A549 (cell line): Measurements from ENCODE around the gene GSK3A. TPM values are rescaled to one million over a fixed set of nuclear protein-coding genes. Genes with fewer than 3 reads are reported as not detected.

ENCODE experiments used
- ATAC-seq, 2 experiments: fragments of 200-7000 bp in 1 of 2; fragments of >200 bp in 1 of 2; cut with Nextera tagmentation in 1 of 2; cut with Tn5 transposase in 1 of 2; 3 replicates each; pipeline versions ENCODE4 v1.8.0 to v1.9.1; 2018 to 2020; ENCODE audit warnings: mild to moderate bottlenecking in 1 of 2, moderate library complexity in 1 of 2
- CTCF ChIA-PET: fragments of 300-600 bp; sonication (Branson Sonifier 250); formaldehyde crosslinking; extraction: SDS; loops from one replicate; lab custom pipeline; 2021; ENCODE audit warnings: antibody characterized with exemption, inconsistent platforms; lab: Yijun Ruan, JAX
- POLR2A ChIA-PET: fragments of 350-600 bp; formaldehyde crosslinking; extraction: SDS; loops from one replicate; lab custom pipeline; 2021; ENCODE audit warnings: antibody characterized with exemption, inconsistent platforms; lab: Yijun Ruan, JAX
- DNase-seq, 2 experiments: peaks; one replicate each; pipeline versions ENCODE4 v3.0.0 to v3.0.0-alpha.2; 2011 to 2016; ENCODE audit warnings: low read depth in 1 of 2, low spot score in 1 of 2
- FAIRE-seq: peaks from 2 replicates; lab custom pipeline; 2011; peaks lifted over from hg19 to GRCh38; lab: Jason Lieb, UNC
- H3K27ac ChIP-seq, 2 experiments: fragments of >200 bp; sonication (Bioruptor Twin); formaldehyde crosslinking; 3 replicates each; pipeline ENCODE4 v1.5.1; 2016 to 2017
- H3K4me1 ChIP-seq: fragments of >200 bp; sonication (Bioruptor Twin); formaldehyde crosslinking; 3 replicates; pipeline ENCODE4 v1.6.1; 2016
- H3K4me2 ChIP-seq: fragments of >200 bp; sonication (Bioruptor Twin); formaldehyde crosslinking; 3 replicates; pipeline ENCODE4 v1.6.1; 2016
- H3K4me3 ChIP-seq: fragments of >200 bp; sonication (Bioruptor Twin); formaldehyde crosslinking; 3 replicates; pipeline ENCODE4 v1.5.1; 2016
- H3K9me3 ChIP-seq: fragments of >200 bp; sonication (Bioruptor Twin); formaldehyde crosslinking; 3 replicates; pipeline ENCODE4 v1.6.1; 2016
- ATOH8 ChIP-seq: fragments of 250-450 bp; sonication (Bioruptor Pico); IDR thresholded peaks from 2 replicates; pipeline ENCODE4 v1.5.0; 2020; ENCODE audit warnings: low read depth, mild to moderate bottlenecking, moderate library complexity
- BCL3 ChIP-seq: fragments of >200 bp; sonication (Bioruptor Twin); formaldehyde crosslinking; IDR thresholded peaks from 3 replicates; pipeline ENCODE4 v1.6.1; 2016
- BHLHE40 ChIP-seq: IDR thresholded peaks from 2 replicates; pipeline ENCODE4 v1.6.1; 2012; ENCODE audit warnings: low read depth, low read length, inconsistent platforms
- CBX8 ChIP-seq: fragments of 200-600 bp; sonication (generic); IDR thresholded peaks from 2 replicates; pipeline ENCODE4 v1.6.1; 2016
- CTCF ChIP-seq: fragments of >200 bp; sonication (Bioruptor Twin); formaldehyde crosslinking; IDR thresholded peaks from 3 replicates; pipeline ENCODE4 v1.5.1; 2016
- E2F6 ChIP-seq: IDR thresholded peaks from 2 replicates; pipeline ENCODE4 v1.6.1; 2012; ENCODE audit warnings: low read depth, borderline replicate concordance
- EHF ChIP-seq: fragments of 250-450 bp; sonication (Bioruptor Pico); IDR thresholded peaks from 2 replicates; pipeline ENCODE4 v1.5.0; 2020; ENCODE audit warnings: mild to moderate bottlenecking
- EHMT2 ChIP-seq: fragments of 200-600 bp; sonication (generic); IDR thresholded peaks from 2 replicates; pipeline ENCODE4 v1.6.1; 2016; ENCODE audit warnings: antibody characterized with exemption, low read depth, mild to moderate bottlenecking, moderate library complexity
- FOSL2 ChIP-seq, 2 experiments: fragments of 450-650 bp in 1 of 2; fragments of >200 bp in 1 of 2; sonication (Bioruptor Twin) in 1 of 2; formaldehyde crosslinking; IDR thresholded peaks; 2 replicates each; pipeline versions ENCODE4 v1.5.0 to v1.6.1; 2016 to 2020; ENCODE audit warnings: mild to moderate bottlenecking in 1 of 2, moderate library complexity in 1 of 2
- HDAC2 ChIP-seq: fragments of 200-600 bp; sonication (generic); IDR thresholded peaks from 2 replicates; pipeline ENCODE4 v1.6.1; 2016
- HES2 ChIP-seq: fragments of >200 bp; sonication (Bioruptor Twin); formaldehyde crosslinking; IDR thresholded peaks from 2 replicates; pipeline ENCODE4 v1.6.1; 2016
- HOXA7 ChIP-seq: fragments of 250-450 bp; sonication (Bioruptor Pico); IDR thresholded peaks from 2 replicates; pipeline ENCODE4 v1.5.0; 2020; ENCODE audit warnings: mild to moderate bottlenecking, moderate library complexity
- HOXB5 ChIP-seq: fragments of 250-450 bp; sonication (Bioruptor Pico); IDR thresholded peaks from 2 replicates; pipeline ENCODE4 v1.5.0; 2020; ENCODE audit warnings: mild to moderate bottlenecking, moderate library complexity
- JUN ChIP-seq, 2 experiments: fragments of >200 bp; sonication (Bioruptor Twin); formaldehyde crosslinking; IDR thresholded peaks; 2 replicates in 1 of 2; 3 replicates in 1 of 2; pipeline ENCODE4 v1.6.1; 2016 to 2017
- NFE2L2 ChIP-seq: fragments of 150-350 bp; conservative IDR thresholded peaks from 2 replicates; pipeline ENCODE4 v1.6.1; 2014; ENCODE audit warnings: low read length
- NR3C1 ChIP-seq: fragments of >200 bp; sonication (Bioruptor Twin); formaldehyde crosslinking; IDR thresholded peaks from 3 replicates; pipeline ENCODE4 v1.6.1; 2017
- PBX3 ChIP-seq: IDR thresholded peaks from 2 replicates; pipeline ENCODE4 v1.6.1; 2012
- POLR2AphosphoS2 ChIP-seq: conservative IDR thresholded peaks from 2 replicates; pipeline ENCODE4 v1.6.1; 2012; ENCODE audit warnings: low read length, improper control_type of control experiment, inconsistent platforms
- REST ChIP-seq: fragments of 200-600 bp; sonication (generic); IDR thresholded peaks from 2 replicates; pipeline ENCODE4 v1.6.1; 2016; ENCODE audit warnings: antibody characterized with exemption, mild to moderate bottlenecking, moderate library complexity
- TP53 ChIP-seq: fragments of 250-450 bp; sonication (Bioruptor Pico); IDR thresholded peaks from 2 replicates; pipeline ENCODE4 v1.5.0; 2021; ENCODE audit warnings: mild to moderate bottlenecking, moderate library complexity
- WGBS: methylation state at CpG from one replicate; pipeline ENCODE4 v1.1.6; 2017; ENCODE audit errors: missing lambda C conversion rate; 5-methylcytosine and 5-hydroxymethylcytosine counted together
- polyA plus RNA-seq, 4 experiments: library from polyadenylated mRNA; depleted of rRNA in 3 of 4; stranded (reverse); fragments of >200 nt; fragmentation: RNase III in 1 of 4; extraction: RNeasy Plus Mini Kit Qiagen cat#74134 plus additional on column Dnase treatment in 1 of 4; gene quantifications; 2 replicates in 3 of 4; 3 replicates in 1 of 4; pipeline ENCODE4 v1.2.3, GENCODE V29; 2011 to 2017

The GSK3A gene
- polyA plus RNA-seq, 2 of the 4 experiments (the other 2 are of a cell fraction): 55.2 to 85.1 TPM

- H3K4me1 ChIP-seq: peaks cover 72% of the 10 kb centered on the region
- ChIA-PET CTCF (interaction anchor here (0.6 to 21.7 kb wide), 24 partner anchors 8 to 374 kb away, joined by 3 to 616 read pairs (median 6); partner anchors contain the start of genes CIC, ERF, PAFAH1B3 and POU2F2), POLR2A (interaction anchor here (0.5 to 2.2 kb wide), 7 partner anchors 9 to 83 kb away, joined by 3 to 11 read pairs (median 5); partner anchors contain the start of genes CIC and PAFAH1B3)
- peak overlapping the region in 1 of 2 experiments; percentile 90; a peak in 4 of 6 replicates for H3K27ac ChIP-seq
- no peaks in the 10 kb centered on the region for H3K9me3 ChIP-seq
- WGBS: 76% methylated on average over 7 of the region's 7 CpGs
- ATAC-seq: no peak
- TF ChIP-seq ATOH8 (CRISPR knock-in tag) (0 out of 2 replicates have a peak, but pooled peaks have one; percentile 41), POLR2AphosphoS2 (peak; percentile 69; the same call in 1 of the 2 replicates), HDAC2 (no peak), PBX3 (peak; percentile 55; the same call in 1 of the 2 replicates), HOXA7 (CRISPR knock-in tag) (0 out of 2 replicates have a peak, but pooled peaks have one; percentile 30), NFE2L2 (no peak), BCL3 (no peak)
- H3K4me2 ChIP-seq: peak overlapping the region; percentile 25; the same call in 1 of the 3 replicates
- no peak for DNase-seq
- FAIRE-seq: no peak
- H3K4me3 ChIP-seq: no peak overlapping the region
These were observed 4.7 kb upstream of the GSK3A start for GRCh38 chr19:42246922-42247639.

GRCh38 chr19:42246143-42246921, 3.9 kb upstream of the GSK3A start:
- Histone ChIP-seq H3K4me1 (peaks cover 66% of the 10 kb centered on the region), H3K9me3 (no peaks in the 10 kb centered on the region), H3K4me3 (no peak overlapping the region), H3K4me2 (peak overlapping the region; percentile 25; the same call in 1 of the 3 replicates), H3K27ac (peak overlapping the region; percentile 0 to 90; a peak in 4 of 6 replicates)
- ChIA-PET POLR2A (interaction anchor here (0.7 to 2.2 kb wide), 9 partner anchors 10 to 170 kb away, joined by 3 to 11 read pairs (median 5); partner anchors contain the start of genes CIC, PAFAH1B3 and ZNF574), CTCF (interaction anchor here (0.7 to 21.7 kb wide), 31 partner anchors 11 to 373 kb away, joined by 3 to 616 read pairs (median 5); partner anchors contain the start of genes CIC, ERF, PAFAH1B3 and POU2F2)
- FAIRE-seq (peak; percentile 68), DNase-seq (peak; percentile 85 to 94), ATAC-seq (no peak)
- WGBS: 28% methylated on average over 10 of the region's 10 CpGs
- TF ChIP-seq BHLHE40 (no peak), NR3C1 (no peak), HDAC2 (no peak), EHMT2 (no peak), HOXA7 (CRISPR knock-in tag) (peak; percentile 49), HES2 (no peak), BCL3 (0 out of 3 replicates have a peak, but pooled peaks have one; percentile 12), FOSL2 (IDR thresholded peaks at IDR 0.05) (no peak), FOSL2 (CRISPR knock-in tag; IDR thresholded peaks at IDR 0.05) (no peak), TP53 (CRISPR knock-in tag) (no peak), CBX8 (no peak), JUN (IDR thresholded peaks at IDR 0.05) (peak; percentile 4 to 48; a peak in 4 of 5 replicates), REST (no peak), E2F6 (no peak), HOXB5 (CRISPR knock-in tag) (0 out of 2 replicates have a peak, but pooled peaks have one; percentile 39), CTCF (peak; percentile 79), EHF (CRISPR knock-in tag) (peak; percentile 34; the same call in 1 of the 2 replicates)
